H1 (cell line): ENCODE measurements around the gene CHMP6. TPM values are rescaled to one million over a fixed set of nuclear protein-coding genes. Genes with fewer than 3 reads are reported as not detected.

Source experiments
- CTCF ChIA-PET: fragments of 300-600 bp; sonication (Branson Sonifier 250); formaldehyde crosslinking; loops from one replicate; lab custom pipeline; 2021; ENCODE audit not compliant: partially characterized antibody; lab: Charles Lee
- POLR2A ChIA-PET: fragments of 300-600 bp; sonication (Branson Sonifier 250); formaldehyde crosslinking; loops from one replicate; lab custom pipeline; 2021; ENCODE audit warnings: inconsistent platforms; ENCODE audit not compliant: partially characterized antibody; lab: Charles Lee
- DNase-seq, 2 experiments: peaks; one replicate each; pipeline versions ENCODE4 v3.0.0 to v3.0.0-alpha.2; 2010 to 2022; ENCODE audit warnings: low spot score in 2 of 2, low read depth in 1 of 2, mixed read lengths in 1 of 2
- FAIRE-seq: peaks from 2 replicates; lab custom pipeline; 2011; peaks lifted over from hg19 to GRCh38; lab: Jason Lieb, UNC
- H2AFZ ChIP-seq: 2 replicates; pipeline ENCODE4 v1.8.1; 2012; ENCODE audit warnings: low read length, inconsistent platforms
- H2AK5ac ChIP-seq: 2 replicates; pipeline ENCODE4 v1.6.1; 2013; ENCODE audit warnings: low read depth, low read length
- H2BK120ac ChIP-seq: replicated peaks from 2 replicates; pipeline ENCODE3; 2013; ENCODE audit warnings: low read depth, low read length, inconsistent platforms
- H2BK12ac ChIP-seq: 2 replicates; pipeline ENCODE4 v1.6.1; 2013; ENCODE audit warnings: low read depth, low read length
- H2BK15ac ChIP-seq: 2 replicates; pipeline ENCODE4 v1.6.1; 2013; ENCODE audit warnings: low read length
- H2BK20ac ChIP-seq: 2 replicates; pipeline ENCODE4 v1.6.1; 2013; ENCODE audit warnings: low read length
- H2BK5ac ChIP-seq: 2 replicates; pipeline ENCODE4 v1.6.1; 2013; ENCODE audit warnings: low read depth, low read length
- H3K14ac ChIP-seq: 2 replicates; pipeline ENCODE4 v1.6.1; 2013; ENCODE audit warnings: inconsistent platforms; ENCODE audit not compliant: insufficient read length
- H3K18ac ChIP-seq: 2 replicates; pipeline ENCODE4 v1.6.1; 2013; ENCODE audit warnings: low read length; ENCODE audit errors: extremely low read depth
- H3K23ac ChIP-seq: 2 replicates; pipeline ENCODE4 v1.6.1; 2013; ENCODE audit warnings: inconsistent platforms; ENCODE audit not compliant: insufficient read length
- H3K23me2 ChIP-seq: 2 replicates; pipeline ENCODE4 v1.6.1; 2013; ENCODE audit warnings: low read depth, low read length
- H3K27ac ChIP-seq: 2 replicates; pipeline ENCODE4 v1.6.1; 2011; ENCODE audit warnings: low read depth, low read length, inconsistent platforms
- H3K27me3 ChIP-seq, 4 experiments: replicated peaks in 1 of 4; 1 replicate in 1 of 4; 2 replicates in 3 of 4; pipeline versions ENCODE4 v1.6.1 to v1.8.1; 2011 to 2013; ENCODE audit warnings: low read length in 3 of 4, mild to moderate bottlenecking in 3 of 4, inconsistent platforms in 2 of 4, mixed read lengths in 2 of 4, moderate library complexity in 1 of 4; ENCODE audit not compliant: control insufficient read depth in 3 of 4, insufficient read depth in 3 of 4; ENCODE audit errors: extremely low read depth in 1 of 4
- H3K36me3 ChIP-seq, 4 experiments: 2 replicates each; pipeline versions ENCODE4 v1.6.1 to v1.8.1; 2011 to 2013; ENCODE audit warnings: mild to moderate bottlenecking in 4 of 4, low read length in 3 of 4, moderate library complexity in 2 of 4, control low read depth in 1 of 4, inconsistent platforms in 1 of 4; ENCODE audit not compliant: insufficient read depth in 4 of 4, control insufficient read depth in 2 of 4
- H3K4ac ChIP-seq: replicated peaks from 2 replicates; pipeline ENCODE3; 2013; ENCODE audit warnings: low read length, low read depth, mixed read lengths, inconsistent platforms; ENCODE audit not compliant: insufficient read length
- H3K4me1 ChIP-seq, 4 experiments: replicated peaks in 1 of 4; 1 replicate in 1 of 4; 2 replicates in 3 of 4; pipeline versions ENCODE4 v1.6.1 to v1.8.1; 2011 to 2013; ENCODE audit warnings: low read length in 3 of 4, inconsistent platforms in 2 of 4, mixed read lengths in 1 of 4; ENCODE audit not compliant: insufficient read depth in 4 of 4, control insufficient read depth in 3 of 4
- H3K4me2 ChIP-seq, 2 experiments: 2 replicates each; pipeline versions ENCODE4 v1.6.1 to v1.8.1; 2011 to 2013; ENCODE audit warnings: low read depth in 2 of 2, low read length in 2 of 2, control low read depth in 1 of 2, inconsistent platforms in 1 of 2, mild to moderate bottlenecking in 1 of 2; ENCODE audit not compliant: insufficient read depth in 1 of 2
- H3K4me3 ChIP-seq, 4 experiments: fragments of 200-600, 300-600 bp in 1 of 4; sonication (generic), shearing (Covaris generic), sonication (Bioruptor Twin) in 1 of 4; 2 replicates each; pipeline versions ENCODE4 v1.5.1 to v1.8.1; 2011 to 2016; ENCODE audit warnings: low read length in 4 of 4, low read depth in 3 of 4, control low read depth in 2 of 4, inconsistent platforms in 2 of 4, mild to moderate bottlenecking in 2 of 4, mixed read lengths in 1 of 4, moderate library complexity in 1 of 4; ENCODE audit not compliant: insufficient read depth in 2 of 4; ENCODE audit errors: extremely low read depth in 1 of 4
- H3K56ac ChIP-seq: replicated peaks from 2 replicates; pipeline ENCODE3; 2013; ENCODE audit warnings: low read depth, mild to moderate bottlenecking, mixed read lengths, low read length, inconsistent platforms; ENCODE audit not compliant: insufficient read length
- H3K79me1 ChIP-seq: 2 replicates; pipeline ENCODE4 v1.6.1; 2013; ENCODE audit warnings: low read depth, low read length, control low read depth
- H3K79me2 ChIP-seq, 2 experiments: 2 replicates each; pipeline versions ENCODE4 v1.6.1 to v1.8.1; 2012 to 2013; ENCODE audit warnings: low read length in 2 of 2, mild to moderate bottlenecking in 2 of 2, inconsistent platforms in 1 of 2; ENCODE audit not compliant: insufficient read depth in 2 of 2, control insufficient read depth in 1 of 2
- H3K9ac ChIP-seq, 4 experiments: replicated peaks in 1 of 4; 1 replicate in 1 of 4; 2 replicates in 3 of 4; pipeline versions ENCODE4 v1.6.1 to v1.8.1; 2011 to 2013; ENCODE audit warnings: low read depth in 3 of 4, low read length in 3 of 4, control low read depth in 2 of 4, mild to moderate bottlenecking in 2 of 4, moderate library complexity in 2 of 4, inconsistent platforms in 1 of 4; ENCODE audit errors: extremely low read depth in 1 of 4
- H3K9me3 ChIP-seq, 2 experiments: 2 replicates each; pipeline versions ENCODE4 v1.6.1 to v1.8.1; 2012 to 2013; ENCODE audit warnings: mild to moderate bottlenecking in 2 of 2, moderate library complexity in 2 of 2, control low read depth in 1 of 2, inconsistent platforms in 1 of 2, low read depth in 1 of 2, low read length in 1 of 2, mixed read lengths in 1 of 2; ENCODE audit not compliant: insufficient read depth in 2 of 2
- H4K20me1 ChIP-seq, 2 experiments: replicated peaks in 1 of 2; 2 replicates each; pipeline versions ENCODE3 to v1.8.1; 2011 to 2013; ENCODE audit warnings: inconsistent platforms in 2 of 2, low read length in 2 of 2, mild to moderate bottlenecking in 1 of 2; ENCODE audit not compliant: insufficient read depth in 2 of 2, control insufficient read depth in 1 of 2
- H4K5ac ChIP-seq: 2 replicates; pipeline ENCODE4 v1.6.1; 2013; ENCODE audit warnings: low read length, low read depth, mixed read lengths, inconsistent platforms; ENCODE audit not compliant: insufficient read length
- H4K8ac ChIP-seq: 2 replicates; pipeline ENCODE4 v1.8.0; 2013; ENCODE audit warnings: mild to moderate bottlenecking, moderate library complexity, low read length, inconsistent platforms; ENCODE audit not compliant: insufficient read depth; ENCODE audit errors: extremely low read depth
- H4K91ac ChIP-seq: replicated peaks from 2 replicates; pipeline ENCODE3; 2013; ENCODE audit warnings: low read length, mixed read lengths, inconsistent platforms; ENCODE audit not compliant: insufficient read length
- BCL11A ChIP-seq, 2 experiments: IDR thresholded peaks; one replicate each; pipeline ENCODE4 v1.6.1; 2011; ENCODE audit warnings: low read depth in 2 of 2, low read length in 2 of 2, mild to moderate bottlenecking in 2 of 2
- CTBP2 ChIP-seq: IDR thresholded peaks from 2 replicates; pipeline ENCODE4 v1.7.0; 2011; ENCODE audit warnings: borderline replicate concordance, mild to moderate bottlenecking, moderate library complexity, mixed read lengths, low read length; ENCODE audit not compliant: insufficient read depth, insufficient read length
- E2F6 ChIP-seq: IDR thresholded peaks from 2 replicates; pipeline ENCODE4 v1.6.1; 2012; ENCODE audit warnings: inconsistent platforms
- EP300 ChIP-seq, 2 experiments: IDR thresholded peaks; 1 replicate in 1 of 2; 2 replicates in 1 of 2; pipeline ENCODE4 v1.6.1; 2011 to 2012; ENCODE audit warnings: low read depth in 2 of 2, low read length in 2 of 2, mild to moderate bottlenecking in 2 of 2, borderline replicate concordance in 1 of 2, inconsistent platforms in 1 of 2, moderate library complexity in 1 of 2
- SIN3A ChIP-seq, 2 experiments: IDR thresholded peaks in 1 of 2; conservative IDR thresholded peaks in 1 of 2; 2 replicates each; pipeline ENCODE4 v1.6.1; 2011 to 2012; ENCODE audit warnings: low read length in 2 of 2, improper control_type of control experiment in 1 of 2, low read depth in 1 of 2, mild to moderate bottlenecking in 1 of 2
- TCF12 ChIP-seq: IDR thresholded peaks from 2 replicates; pipeline ENCODE4 v1.6.1; 2011; ENCODE audit warnings: low read depth, mild to moderate bottlenecking, low read length
- USF2 ChIP-seq: IDR thresholded peaks from 2 replicates; pipeline ENCODE4 v1.6.1; 2011; ENCODE audit warnings: low read length, improper control_type of control experiment
- ZNF274 ChIP-seq: IDR thresholded peaks from 2 replicates; pipeline ENCODE4 v1.7.0; 2012; ENCODE audit warnings: low read length, borderline replicate concordance; ENCODE audit errors: extremely low read depth
- WGBS, 2 experiments: shearing (Covaris generic) in 1 of 2; methylation state at CpG; one replicate each; pipeline versions ENCODE4 v1.1.6 to v1.1.7; 2013 to 2015; ENCODE audit warnings: low lambda C conversion rate in 2 of 2, mixed read lengths in 2 of 2, inconsistent platforms in 1 of 2, low coverage in 1 of 2, missing lambda C conversion rate in 1 of 2; ENCODE audit not compliant: insufficient replicate concordance in 2 of 2, insufficient coverage in 1 of 2, insufficient read length in 1 of 2; ENCODE audit errors: extremely low coverage in 1 of 2, missing lambda C conversion rate in 1 of 2; 5-methylcytosine and 5-hydroxymethylcytosine counted together
- polyA plus RNA-seq, 7 experiments: library from polyadenylated mRNA; depleted of rRNA in 3 of 7; stranded (reverse) in 5 of 7; unstranded in 2 of 7; fragments of >200 nt in 5 of 7; fragments of 200-250 nt in 2 of 7; gene quantifications; 1 replicate in 5 of 7; 2 replicates in 1 of 7; 4 replicates in 1 of 7; pipeline versions ENCODE4 v1.2.1 to v1.2.3, GENCODE V29; 2011 to 2013; ENCODE audit warnings: missing spikeins in 2 of 7, mixed read lengths in 2 of 7
- total RNA-seq: library from RNA; stranded (reverse); fragmentation: NEBNext Ultra II Directional; extraction: Animal tissue kit (Norgen Biotek cat#: 25700); gene quantifications from 2 replicates; pipeline ENCODE4 v1.2.1, GENCODE V29; 2021

The CHMP6 gene
- total and polyA plus RNA-seq, 2 of the 8 experiments (the other 6 are each of a cell fraction or from before 2014, with no cell fraction given), result 15.7 to 24.3 TPM

- peak overlapping the region in 1 of 2 experiments; percentile 77; a peak in 1 of 4 replicates for H3K4me2 ChIP-seq
- no peak overlapping the region for H3K18ac ChIP-seq
- H3K79me1 ChIP-seq, result 0 out of 2 replicates have a peak, but pooled peaks cover 2% of the 10 kb centered on the region
- H2BK12ac ChIP-seq, result no peak overlapping the region
- no peak overlapping the region for H3K9ac ChIP-seq
- H4K5ac ChIP-seq, result no peak overlapping the region
- no peak overlapping the region for H2BK5ac ChIP-seq
- H3K23me2 ChIP-seq, result peaks cover 10% of the 10 kb centered on the region; the same call in 1 of the 2 replicates
- peaks cover 0 to 11% (median 5%) of the 10 kb centered on the region in 4 experiments; a peak in 5 of 7 replicates for H3K27me3 ChIP-seq
- no peak overlapping the region for H3K27ac ChIP-seq
- H4K91ac ChIP-seq, result no peak overlapping the region
- WGBS, 2 experiments, result 90% methylated on average over 33 of the region's 34 CpGs; no CpG with 5 or more reads in 1 of the 2 experiments
- peaks cover 0 to 16% of the 10 kb centered on the region in 2 experiments; a peak in 1 of 4 replicates for H3K79me2 ChIP-seq
- no peak overlapping the region for H3K56ac ChIP-seq
- no peak overlapping the region for H3K23ac ChIP-seq
- peaks cover 0 to 17% (median 8%) of the 10 kb centered on the region in 4 experiments; a peak in 5 of 7 replicates for H3K4me1 ChIP-seq
- H2AK5ac ChIP-seq, result no peak overlapping the region
- CTCF ChIA-PET, result interaction anchor here (0.7 to 3.0 kb wide), 13 partner anchors 9 to 1289 kb away, joined by 3 to 14 read pairs (median 4); no protein-coding TSS in a partner anchor
- H4K20me1 ChIP-seq, result peaks cover 3 to 21% of the 10 kb centered on the region in 2 experiments
- no peaks in the 10 kb centered on the region for H3K9me3 ChIP-seq
- H2BK20ac ChIP-seq, result no peak overlapping the region
- H4K8ac ChIP-seq, result no peak overlapping the region
- FAIRE-seq (no peak), DNase-seq (no peak)
- peak overlapping the region; percentile 36 for H3K4ac ChIP-seq
- H3K4me3 ChIP-seq, result no peak overlapping the region
- H2BK15ac ChIP-seq, result no peak overlapping the region
- H2AFZ ChIP-seq, result no peak overlapping the region
- H2BK120ac ChIP-seq, result no peak overlapping the region
- POLR2A ChIA-PET, result interaction anchor here (1.0 to 5.9 kb wide), 7 partner anchors 7 to 73 kb away, joined by 3 to 41 read pairs (median 9); no protein-coding TSS in a partner anchor
- no peaks in the 10 kb centered on the region for H3K36me3 ChIP-seq
- no peak overlapping the region for H3K14ac ChIP-seq
- no peak for TF ChIP-seq CTBP2
- TF ChIP-seq USF2, result no peak
- no peak for TF ChIP-seq EP300 (IDR thresholded peaks at IDR 0.05; ENCODE audit: borderline replicate concordance in 1 of 2, low read depth in 2 of 2, low read length in 2 of 2)
- no peak for TF ChIP-seq SIN3A (conservative IDR thresholded peaks at IDR 0.05 in 1 of 2, IDR thresholded peaks at IDR 0.05 in 1 of 2; ENCODE audit: low read depth in 1 of 2, low read length in 2 of 2)
- no peak for TF ChIP-seq ZNF274
- no peak for TF ChIP-seq BCL11A (IDR thresholded peaks at IDR 0.05; ENCODE audit: low read depth in 2 of 2, low read length in 2 of 2)
- TF ChIP-seq TCF12, result no peak
- TF ChIP-seq E2F6, result no peak
Observed at GRCh38 chr17:81032641-81033480, 41.2 kb downstream of the CHMP6 start.
